CD4-positive, alpha-beta memory T cell (primary cell): ENCODE measurements around the gene DNAH10. TPM values are rescaled to one million over a fixed set of nuclear protein-coding genes. Genes with fewer than 3 reads are reported as not detected.

Experiments
- CTCF ChIA-PET: fragments of 350-600 bp; sonication (Branson Sonifier 250); formaldehyde crosslinking; loops from one replicate; lab custom pipeline; 2021; ENCODE audit warnings: inconsistent platforms; ENCODE audit not compliant: partially characterized antibody; lab: Charles Lee
- POLR2A ChIA-PET: fragments of 350-600 bp; sonication (Branson Sonifier 250); formaldehyde crosslinking; loops from one replicate; lab custom pipeline; 2021; ENCODE audit not compliant: partially characterized antibody; lab: Charles Lee
- DNase-seq, 5 donors: peaks; one replicate each; pipeline versions ENCODE4 v3.0.0 to v3.0.0-alpha.2; 2020 to 2022; ENCODE audit warnings: mixed read lengths in 1 of 5
- H3K27ac ChIP-seq: one replicate; pipeline ENCODE4 v1.7.0; 2013; ENCODE audit warnings: low read depth, low read length
- H3K27me3 ChIP-seq: 2 replicates; pipeline ENCODE4 v1.7.0; 2013; ENCODE audit warnings: mild to moderate bottlenecking, low read length, moderate library complexity; ENCODE audit not compliant: insufficient read depth
- H3K36me3 ChIP-seq: 2 replicates; pipeline ENCODE4 v1.7.0; 2013; ENCODE audit warnings: mild to moderate bottlenecking, low read length, moderate library complexity; ENCODE audit not compliant: insufficient read depth
- H3K4me1 ChIP-seq: 2 replicates; pipeline ENCODE4 v1.7.0; 2013; ENCODE audit warnings: mild to moderate bottlenecking, low read length, moderate library complexity; ENCODE audit not compliant: insufficient read depth
- H3K4me3 ChIP-seq, 2 donors: one replicate each; pipeline ENCODE4 v1.7.0; 2013; ENCODE audit warnings: low read length in 2 of 2, mild to moderate bottlenecking in 1 of 2
- H3K9me3 ChIP-seq, 2 donors: one replicate each; pipeline ENCODE4 v1.7.0; 2013; ENCODE audit warnings: low read length in 2 of 2, control low read depth in 1 of 2; ENCODE audit not compliant: control insufficient read depth in 1 of 2
- H3K27ac Mint-ChIP-seq, 7 donors: one replicate each; pipeline ENCODE4 v1.8.0; 2020 to 2021; ENCODE audit warnings: mixed read lengths in 7 of 7, mild to moderate bottlenecking in 6 of 7, inconsistent platforms in 3 of 7, moderate library complexity in 3 of 7
- H3K27me3 Mint-ChIP-seq, 2 donors: one replicate each; pipeline ENCODE4 v1.8.0; 2020 to 2021; ENCODE audit warnings: mixed read lengths in 2 of 2
- H3K36me3 Mint-ChIP-seq, 2 donors: one replicate each; pipeline ENCODE4 v1.8.0; 2020 to 2021; ENCODE audit warnings: mixed read lengths in 2 of 2, inconsistent platforms in 1 of 2, mild to moderate bottlenecking in 1 of 2
- H3K4me1 Mint-ChIP-seq, 4 donors: one replicate each; pipeline ENCODE4 v1.8.0; 2020 to 2021; ENCODE audit warnings: mixed read lengths in 4 of 4, mild to moderate bottlenecking in 1 of 4
- H3K4me3 Mint-ChIP-seq, 8 donors: one replicate each; pipeline ENCODE4 v1.8.0; 2020 to 2021; ENCODE audit warnings: mixed read lengths in 8 of 8, mild to moderate bottlenecking in 7 of 8, moderate library complexity in 6 of 8, inconsistent platforms in 3 of 8
- H3K9me3 Mint-ChIP-seq, 8 donors: one replicate each; pipeline ENCODE4 v1.8.0; 2020 to 2021; ENCODE audit warnings: mixed read lengths in 8 of 8, mild to moderate bottlenecking in 5 of 8, inconsistent platforms in 3 of 8, moderate library complexity in 1 of 8
- intact Hi-C: fragments of 100-400 bp; cut with micrococcal nuclease; formaldehyde crosslinking; loops from one replicate; pipeline ENCODE4 v1.15.1; 2023
- polyA plus RNA-seq, 2 donors: library from polyadenylated mRNA; unstranded; fragments of 300-500 nt; fragmentation: Illumina TruSeq; gene quantifications; one replicate each; pipeline ENCODE4 v1.2.3, GENCODE V29; 2021
- total RNA-seq, 2 experiments: library from RNA; stranded (reverse); gene quantifications; one replicate each; pipeline ENCODE4 v1.2.3, GENCODE V29; 2021

The DNAH10 gene
- total and polyA plus RNA-seq, 4 experiments from 2014 or later, result 0.06 to 0.08 (median 0.06) TPM; not detected in 1

GRCh38 chr12:123836292-123836691 is 74.2 kb downstream of the DNAH10 start:
- DNase-seq, result no peak
- peaks cover 5 to 6% of the 10 kb centered on the region in 2 donors for H3K27me3 Mint-ChIP-seq
- Histone ChIP-seq H3K36me3 (no peaks in the 10 kb centered on the region), H3K4me1 (no peaks in the 10 kb centered on the region), H3K27me3 (no peaks in the 10 kb centered on the region), H3K4me3 (no peak overlapping the region), H3K27ac (no peak overlapping the region), H3K9me3 (no peaks in the 10 kb centered on the region)
- peaks cover 0 to 22% (median 5%) of the 10 kb centered on the region in 8 donors for H3K9me3 Mint-ChIP-seq
- CTCF ChIA-PET, result no interaction called here
- H3K4me3 Mint-ChIP-seq, result no peak overlapping the region
- intact Hi-C loops, result no loop called here
- no peaks in the 10 kb centered on the region for H3K4me1 Mint-ChIP-seq
- peaks cover 0 to 3% of the 10 kb centered on the region in 2 donors for H3K36me3 Mint-ChIP-seq
- POLR2A ChIA-PET, result no interaction called here
- no peak overlapping the region for H3K27ac Mint-ChIP-seq

GRCh38 chr12:123839826-123840225 is 77.7 kb downstream of the DNAH10 start:
- Mint-ChIP-seq H3K27me3 (peaks cover 6 to 7% of the 10 kb centered on the region in 2 donors), H3K4me3 (no peak overlapping the region), H3K9me3 (peaks cover 0 to 8% (median 1%) of the 10 kb centered on the region in 8 donors), H3K36me3 (no peaks in the 10 kb centered on the region), H3K4me1 (no peaks in the 10 kb centered on the region), H3K27ac (no peak overlapping the region)
- Histone ChIP-seq H3K27me3 (no peaks in the 10 kb centered on the region), H3K9me3 (no peaks in the 10 kb centered on the region), H3K27ac (no peak overlapping the region), H3K4me3 (no peak overlapping the region), H3K36me3 (no peaks in the 10 kb centered on the region), H3K4me1 (no peaks in the 10 kb centered on the region)
- POLR2A ChIA-PET, result no interaction called here
- DNase-seq, result no peak
- intact Hi-C loops, result no loop called here
- CTCF ChIA-PET, result no interaction called here

GRCh38 chr12:123840765-123841425 is 78.8 kb downstream of the DNAH10 start:
- Mint-ChIP-seq H3K4me1 (no peaks in the 10 kb centered on the region), H3K27ac (no peak overlapping the region), H3K4me3 (no peak overlapping the region), H3K36me3 (no peaks in the 10 kb centered on the region), H3K27me3 (peaks cover 7 to 8% of the 10 kb centered on the region in 2 donors), H3K9me3 (no peaks in the 10 kb centered on the region)
- POLR2A ChIA-PET, result no interaction called here
- Histone ChIP-seq H3K27me3 (no peaks in the 10 kb centered on the region), H3K9me3 (no peaks in the 10 kb centered on the region), H3K4me3 (no peak overlapping the region), H3K4me1 (no peaks in the 10 kb centered on the region), H3K36me3 (no peaks in the 10 kb centered on the region), H3K27ac (no peak overlapping the region)
- DNase-seq, result no peak
- intact Hi-C loops, result no loop called here
- CTCF ChIA-PET, result no interaction called here

- H3K36me3 ChIP-seq, result no peaks in the 10 kb centered on the region
- no peaks in the 10 kb centered on the region for H3K9me3 ChIP-seq
- H3K4me1 Mint-ChIP-seq, result no peaks in the 10 kb centered on the region
- no peaks in the 10 kb centered on the region for H3K27me3 ChIP-seq
- intact Hi-C loops, result no loop called here
- no peaks in the 10 kb centered on the region for H3K36me3 Mint-ChIP-seq
- no peak overlapping the region for H3K4me3 ChIP-seq
- no peak overlapping the region for H3K27ac Mint-ChIP-seq
- DNase-seq, result no peak
- H3K27me3 Mint-ChIP-seq, result peaks cover 5 to 7% of the 10 kb centered on the region in 2 donors
- no peak overlapping the region for H3K27ac ChIP-seq
- CTCF ChIA-PET, result interaction anchor here (1.4 kb wide), 1 partner anchor 11 kb away, joined by 3 read pairs; no protein-coding TSS in a partner anchor
- no peaks in the 10 kb centered on the region for H3K9me3 Mint-ChIP-seq
- POLR2A ChIA-PET, result no interaction called here
- H3K4me3 Mint-ChIP-seq, result no peak overlapping the region
- H3K4me1 ChIP-seq, result no peaks in the 10 kb centered on the region
Measured at GRCh38 chr12:123843912-123844748, 82.0 kb downstream of the DNAH10 start.

- Mint-ChIP-seq H3K4me1 (no peaks in the 10 kb centered on the region), H3K36me3 (no peaks in the 10 kb centered on the region), H3K9me3 (no peaks in the 10 kb centered on the region), H3K27me3 (peaks cover 5% of the 10 kb centered on the region in 2 donors), H3K27ac (no peak overlapping the region), H3K4me3 (no peak overlapping the region)
- H3K27ac ChIP-seq, result no peak overlapping the region
- ChIA-PET POLR2A (no interaction called here), CTCF (no interaction called here)
- H3K4me1 ChIP-seq, result no peaks in the 10 kb centered on the region
- intact Hi-C loops, result no loop called here
- no peaks in the 10 kb centered on the region for H3K36me3 ChIP-seq
- H3K4me3 ChIP-seq, result no peak overlapping the region
- no peaks in the 10 kb centered on the region for H3K9me3 ChIP-seq
- DNase-seq, result no peak
- H3K27me3 ChIP-seq, result no peaks in the 10 kb centered on the region
Measured at GRCh38 chr12:123845881-123846280, 83.8 kb downstream of the DNAH10 start.

- H3K36me3 ChIP-seq, result no peaks in the 10 kb centered on the region
- H3K4me3 ChIP-seq, result no peak overlapping the region
- ChIA-PET POLR2A (no interaction called here), CTCF (no interaction called here)
- peaks cover 3 to 5% of the 10 kb centered on the region in 2 donors for H3K27me3 Mint-ChIP-seq
- no peaks in the 10 kb centered on the region for H3K9me3 Mint-ChIP-seq
- DNase-seq, result no peak
- no peak overlapping the region for H3K27ac ChIP-seq
- H3K36me3 Mint-ChIP-seq, result no peaks in the 10 kb centered on the region
- no peak overlapping the region for H3K4me3 Mint-ChIP-seq
- no peaks in the 10 kb centered on the region for H3K4me1 Mint-ChIP-seq
- H3K4me1 ChIP-seq, result no peaks in the 10 kb centered on the region
- no peaks in the 10 kb centered on the region for H3K9me3 ChIP-seq
- no peaks in the 10 kb centered on the region for H3K27me3 ChIP-seq
- no peak overlapping the region for H3K27ac Mint-ChIP-seq
- intact Hi-C loops, result no loop called here
Measured at GRCh38 chr12:123846340-123846739, 84.2 kb downstream of the DNAH10 start.

GRCh38 chr12:123847019-123847418 is 84.9 kb downstream of the DNAH10 start:
- Mint-ChIP-seq H3K9me3 (no peaks in the 10 kb centered on the region), H3K4me3 (no peak overlapping the region), H3K4me1 (no peaks in the 10 kb centered on the region), H3K36me3 (no peaks in the 10 kb centered on the region), H3K27me3 (peaks cover 3 to 5% of the 10 kb centered on the region in 2 donors), H3K27ac (no peak overlapping the region)
- ChIA-PET POLR2A (no interaction called here), CTCF (no interaction called here)
- Histone ChIP-seq H3K9me3 (no peaks in the 10 kb centered on the region), H3K36me3 (no peaks in the 10 kb centered on the region), H3K4me3 (no peak overlapping the region), H3K4me1 (no peaks in the 10 kb centered on the region), H3K27me3 (no peaks in the 10 kb centered on the region), H3K27ac (no peak overlapping the region)
- no peak for DNase-seq
- intact Hi-C loops, result no loop called here
